GM12873 (cell line): ENCODE results near the gene HDAC3.

Experiments
- TF ChIP-seq, protein P1 (sequence below): IDR thresholded peaks from 2 replicates; pipeline ENCODE4 v1.5.1; 2012; ENCODE audit warnings: low read depth, mild to moderate bottlenecking, moderate library complexity, low read length, control low read depth; ENCODE audit not compliant: insufficient read depth; ENCODE audit errors: missing control alignments

Gene HDAC3

DNA sequence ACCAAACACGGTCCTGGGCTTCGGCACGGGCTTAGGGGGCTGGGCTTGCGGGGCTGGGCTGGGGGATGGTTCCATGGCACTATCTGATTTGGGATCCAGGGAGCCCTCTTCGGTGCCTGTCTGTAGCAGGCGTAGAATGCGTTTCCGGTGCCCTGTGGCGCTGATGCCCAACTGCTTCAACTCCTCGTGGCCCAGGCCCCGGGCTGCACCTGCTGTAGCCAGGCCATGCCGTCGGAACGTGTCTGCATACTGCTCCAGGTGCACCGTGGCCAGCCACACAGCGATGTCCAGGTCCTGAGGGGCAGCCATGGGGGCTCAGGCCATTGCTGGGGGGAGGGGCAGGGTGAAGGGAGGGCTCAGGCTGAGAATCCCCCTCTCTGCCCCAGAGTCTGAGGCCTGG is 43.5 kb upstream of the HDAC3 start:
- TF ChIP-seq, protein P1, sequence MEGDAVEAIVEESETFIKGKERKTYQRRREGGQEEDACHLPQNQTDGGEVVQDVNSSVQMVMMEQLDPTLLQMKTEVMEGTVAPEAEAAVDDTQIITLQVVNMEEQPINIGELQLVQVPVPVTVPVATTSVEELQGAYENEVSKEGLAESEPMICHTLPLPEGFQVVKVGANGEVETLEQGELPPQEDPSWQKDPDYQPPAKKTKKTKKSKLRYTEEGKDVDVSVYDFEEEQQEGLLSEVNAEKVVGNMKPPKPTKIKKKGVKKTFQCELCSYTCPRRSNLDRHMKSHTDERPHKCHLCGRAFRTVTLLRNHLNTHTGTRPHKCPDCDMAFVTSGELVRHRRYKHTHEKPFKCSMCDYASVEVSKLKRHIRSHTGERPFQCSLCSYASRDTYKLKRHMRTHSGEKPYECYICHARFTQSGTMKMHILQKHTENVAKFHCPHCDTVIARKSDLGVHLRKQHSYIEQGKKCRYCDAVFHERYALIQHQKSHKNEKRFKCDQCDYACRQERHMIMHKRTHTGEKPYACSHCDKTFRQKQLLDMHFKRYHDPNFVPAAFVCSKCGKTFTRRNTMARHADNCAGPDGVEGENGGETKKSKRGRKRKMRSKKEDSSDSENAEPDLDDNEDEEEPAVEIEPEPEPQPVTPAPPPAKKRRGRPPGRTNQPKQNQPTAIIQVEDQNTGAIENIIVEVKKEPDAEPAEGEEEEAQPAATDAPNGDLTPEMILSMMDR = no peak

DNA sequence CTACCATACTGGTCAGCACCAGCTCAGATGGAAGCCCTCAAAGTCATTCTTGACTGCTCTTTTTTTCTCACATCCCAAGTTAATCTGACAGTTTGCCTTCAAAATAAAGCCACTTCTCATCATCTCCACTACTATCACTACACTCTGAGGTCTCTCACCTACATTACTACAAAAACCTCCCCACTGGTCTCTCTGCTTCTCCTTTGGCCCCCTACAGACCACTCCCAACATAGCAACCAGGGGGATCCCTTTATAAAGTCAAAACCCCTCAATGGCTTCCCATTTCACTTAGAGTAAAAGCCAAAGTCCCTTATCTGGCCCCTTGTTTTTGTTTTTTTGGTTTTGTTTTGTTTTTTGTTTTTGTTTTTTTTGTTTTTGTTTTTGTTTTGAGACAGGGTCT is 40.8 kb upstream of the HDAC3 start:
- TF ChIP-seq, protein P1 = peak; percentile 32

DNA sequence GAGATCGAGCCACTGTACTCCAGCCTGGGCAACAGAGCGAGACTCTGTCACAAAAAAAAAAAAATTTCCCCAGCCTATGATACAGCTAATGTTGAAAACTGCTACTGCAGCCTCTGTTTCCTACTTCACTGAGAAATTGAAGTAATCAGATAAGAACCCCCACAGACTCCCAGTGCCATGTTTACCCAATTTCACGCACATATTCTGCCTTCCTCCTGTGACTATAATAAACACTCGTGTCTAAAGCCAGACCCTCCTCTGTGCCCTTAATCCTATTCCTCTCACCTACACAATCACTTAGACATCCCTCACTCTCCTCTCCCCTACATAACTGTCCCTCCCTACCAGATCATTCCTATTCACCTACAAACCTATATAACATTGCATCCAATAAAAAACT is 39.0 kb upstream of the HDAC3 start:
- TF ChIP-seq, protein P1 = no peak

DNA sequence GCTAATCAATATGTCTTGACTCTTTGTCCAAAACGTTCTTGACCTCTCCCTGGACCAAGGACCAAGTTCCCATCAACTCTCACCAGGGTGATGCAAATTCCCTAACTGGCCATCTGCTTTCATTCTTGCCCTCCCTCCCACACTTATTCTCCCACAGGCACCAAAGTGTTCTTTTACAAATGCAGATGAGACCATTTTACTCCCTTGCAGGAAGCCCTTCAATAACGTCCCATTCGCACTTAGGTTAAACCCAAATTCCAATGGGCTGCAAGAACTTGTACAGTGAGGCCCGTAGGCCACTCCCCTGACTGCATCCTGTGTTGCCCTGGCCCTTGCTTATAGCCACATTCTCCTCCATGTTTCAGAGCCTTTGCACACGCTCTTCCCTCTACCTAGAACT is 38.1 kb upstream of the HDAC3 start:
- TF ChIP-seq, protein P1 = no peak

DNA sequence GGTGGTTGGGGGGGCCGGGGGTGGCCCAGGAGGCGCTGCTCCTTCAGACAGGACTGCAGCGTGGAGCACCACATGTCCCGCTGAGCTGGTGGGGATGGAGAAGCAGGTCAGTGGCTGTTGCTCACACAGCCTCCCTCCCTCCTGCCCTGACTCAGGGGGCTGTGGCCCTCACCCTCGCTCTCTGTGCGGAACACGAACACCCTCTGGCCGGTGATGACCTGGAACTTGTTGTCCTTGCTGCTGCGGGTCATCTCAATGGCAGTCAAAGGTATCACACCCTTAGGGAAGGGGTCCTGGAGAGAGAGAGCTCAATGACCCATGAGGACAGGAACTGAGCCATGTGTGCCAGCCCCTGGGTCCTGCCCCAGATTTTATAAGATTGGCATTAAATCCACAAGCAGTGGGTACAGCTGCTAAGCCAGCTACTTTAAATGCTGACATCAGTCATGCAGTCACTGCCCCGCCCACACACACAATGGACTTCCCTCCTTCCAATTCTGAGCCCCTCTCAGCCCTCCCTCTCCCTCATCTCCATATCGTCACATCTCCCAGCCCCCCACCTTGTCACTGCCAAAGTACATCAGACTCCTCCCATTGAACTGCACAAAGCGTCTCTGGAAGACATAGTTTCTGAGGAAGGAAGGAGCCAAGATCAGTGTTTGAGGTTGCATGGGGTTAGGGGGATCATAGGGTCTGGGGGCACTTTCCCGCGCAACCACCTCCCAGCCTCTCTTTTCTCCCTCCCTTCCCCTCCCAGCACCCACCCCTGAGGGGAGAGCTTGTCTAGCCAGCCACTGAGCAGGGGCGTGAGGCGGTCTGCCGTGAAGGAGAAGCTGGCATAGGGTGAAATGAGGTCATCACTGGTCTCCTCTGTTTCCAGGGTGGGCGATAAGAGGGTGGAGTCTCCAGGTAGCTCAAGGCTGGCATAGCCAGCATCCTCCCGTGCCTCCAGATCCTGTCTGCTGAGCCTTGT is 36.5 kb upstream of the HDAC3 start:
- TF ChIP-seq, protein P1 = no peak

DNA sequence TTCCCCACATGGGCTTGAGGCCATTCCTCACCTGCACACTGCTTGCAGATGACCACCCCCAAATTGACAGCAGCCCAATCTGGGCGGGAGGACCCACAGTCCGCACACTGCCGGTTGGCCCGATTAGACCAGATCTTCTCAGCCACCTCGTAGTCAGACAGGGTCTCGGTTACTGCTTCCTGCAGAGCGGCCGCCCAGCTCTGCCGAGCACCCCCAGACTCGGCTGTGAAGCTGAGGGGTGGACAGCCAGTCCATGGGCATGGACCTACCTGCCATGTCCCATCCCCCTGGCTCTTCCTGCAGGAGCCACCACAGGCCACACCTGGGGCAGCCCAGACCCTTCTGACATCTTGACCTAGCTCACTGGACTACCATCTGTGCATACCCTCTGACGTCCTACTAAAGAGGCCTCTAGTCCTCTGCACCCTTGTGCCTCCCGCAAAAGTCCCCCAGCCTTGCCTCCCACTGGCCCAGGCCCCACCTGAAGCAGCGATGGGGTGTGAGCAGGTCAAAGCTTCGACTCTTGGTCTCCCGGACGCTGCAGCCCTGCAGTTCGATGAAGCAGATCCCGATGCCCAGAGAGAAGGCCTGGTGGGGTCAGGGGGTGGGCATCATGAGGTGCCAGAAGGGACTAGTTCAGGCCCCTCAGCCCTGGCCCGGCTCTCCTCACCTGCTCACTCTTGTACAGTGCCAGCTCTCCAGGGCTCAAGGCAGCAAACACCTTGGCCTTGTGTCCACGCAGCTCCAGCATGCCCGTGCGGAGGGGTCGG is 35.6 kb upstream of the HDAC3 start:
- TF ChIP-seq, protein P1 = no peak

DNA sequence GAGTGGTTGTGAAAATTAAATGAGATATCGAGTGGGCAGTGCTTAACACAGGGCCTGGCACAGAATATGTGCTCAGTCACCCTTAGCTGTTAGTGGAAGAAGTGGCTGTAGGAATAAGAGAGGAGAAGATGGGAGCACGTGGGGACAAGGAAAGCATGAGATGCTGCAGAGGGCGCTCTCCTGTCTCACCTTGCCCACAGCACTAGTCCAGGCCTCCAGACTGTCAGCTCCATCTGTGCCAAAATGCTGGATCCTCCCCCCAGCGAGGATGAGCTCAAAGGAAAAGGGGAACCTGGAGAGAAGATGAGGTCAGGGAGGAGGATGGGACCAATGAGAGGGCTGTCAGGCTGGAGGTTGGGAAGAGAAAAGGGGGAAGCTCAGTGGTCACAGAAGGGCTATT is 32.9 kb upstream of the HDAC3 start:
- TF ChIP-seq, protein P1 = peak; percentile 32
